GM19455 (cell line): Measurements from ENCODE around the gene C19orf53.
"Not testable (repeated sequence)": the region's sequence is repeated elsewhere in the genome, so short reads cannot be mapped to it uniquely, and the experiment has no call there.

Experiments used
- ATAC-seq: cut with Tn5 transposase; IDR thresholded peaks from one replicate; pipeline ENCODE4 v1.9.1; 2021; ENCODE audit not compliant: unreplicated experiment

Gene C19orf53

GRCh38 chr19:13774217-13775191 lies at the start of gene C19orf53:
Gene C19orf53, plus strand, starts transcription at chr19:13774456. Its CDS starts 22 bp downstream, at chr19:13774478.
- ATAC-seq = peak; percentile 77

- ATAC-seq = no peak
Measured at GRCh38 chr19:13726323-13726722, 47.9 kb upstream of the C19orf53 start.

GRCh38 chr19:13727798-13728197 lies 46.5 kb upstream of the C19orf53 start:
- ATAC-seq = no peak

- ATAC-seq = no peak
Measured at GRCh38 chr19:13729859-13730258, 44.4 kb upstream of the C19orf53 start.

- ATAC-seq = peak; percentile 98
Measured at GRCh38 chr19:13731147-13731964, 42.9 kb upstream of the C19orf53 start.

GRCh38 chr19:13732337-13732736 lies 41.9 kb upstream of the C19orf53 start:
- no peak for ATAC-seq

GRCh38 chr19:13734751-13735150 lies 39.5 kb upstream of the C19orf53 start:
- ATAC-seq = no peak

- ATAC-seq = no peak
Measured at GRCh38 chr19:13738073-13738472, 36.2 kb upstream of the C19orf53 start.

- no peak for ATAC-seq
Measured at GRCh38 chr19:13741893-13742292, 32.4 kb upstream of the C19orf53 start.

- ATAC-seq = no peak
Measured at GRCh38 chr19:13742756-13743155, 31.5 kb upstream of the C19orf53 start.

GRCh38 chr19:13744174-13744573 lies 30.1 kb upstream of the C19orf53 start:
- ATAC-seq = no peak

GRCh38 chr19:13747098-13747453 lies 27.2 kb upstream of the C19orf53 start:
- ATAC-seq = no peak

- ATAC-seq = no peak
Measured at GRCh38 chr19:13748169-13748828, 26.0 kb upstream of the C19orf53 start.

GRCh38 chr19:13751436-13751835 lies 22.8 kb upstream of the C19orf53 start:
- no peak for ATAC-seq

- ATAC-seq = not testable (repeated sequence)
Measured at GRCh38 chr19:13753622-13754021, 20.6 kb upstream of the C19orf53 start.

GRCh38 chr19:13756210-13756609 lies 18.0 kb upstream of the C19orf53 start:
- no peak for ATAC-seq

- no peak for ATAC-seq
Measured at GRCh38 chr19:13757805-13758772, 16.2 kb upstream of the C19orf53 start.

- ATAC-seq = no peak
Measured at GRCh38 chr19:13758795-13759194, 15.5 kb upstream of the C19orf53 start.

GRCh38 chr19:13761423-13761822 lies 12.8 kb upstream of the C19orf53 start:
- no peak for ATAC-seq

- ATAC-seq = no peak
Measured at GRCh38 chr19:13762635-13763235, 11.5 kb upstream of the C19orf53 start.
